Measurements from ENCODE around the gene SLC23A3.
"Not testable (repeated sequence)": the region's sequence is repeated elsewhere in the genome, so short reads cannot be mapped to it uniquely, and the experiment has no call there.

Gene SLC23A3

DNA sequence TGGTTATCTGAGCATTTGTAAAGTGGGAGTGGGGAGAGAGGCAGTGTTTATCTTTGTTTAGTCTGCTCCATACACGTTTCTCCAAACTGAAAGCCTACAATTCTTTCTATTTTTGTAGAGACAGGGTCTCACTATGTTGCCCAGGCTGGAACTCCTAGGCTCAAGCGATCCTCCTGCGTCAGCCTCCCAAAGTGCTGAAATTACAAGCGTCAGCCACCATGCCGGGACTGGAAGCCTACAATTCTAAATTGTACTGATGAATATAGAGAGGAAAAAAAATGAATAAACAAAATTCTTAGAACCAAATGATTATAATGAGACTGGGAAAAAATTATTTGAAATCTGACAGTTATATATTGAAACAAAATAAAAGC lies 35.3 kb upstream of the SLC23A3 start:
- FAIRE-seq (no peak), DNase-seq (ENCODE audit: insufficient read length, low spot score) (no peak)

DNA sequence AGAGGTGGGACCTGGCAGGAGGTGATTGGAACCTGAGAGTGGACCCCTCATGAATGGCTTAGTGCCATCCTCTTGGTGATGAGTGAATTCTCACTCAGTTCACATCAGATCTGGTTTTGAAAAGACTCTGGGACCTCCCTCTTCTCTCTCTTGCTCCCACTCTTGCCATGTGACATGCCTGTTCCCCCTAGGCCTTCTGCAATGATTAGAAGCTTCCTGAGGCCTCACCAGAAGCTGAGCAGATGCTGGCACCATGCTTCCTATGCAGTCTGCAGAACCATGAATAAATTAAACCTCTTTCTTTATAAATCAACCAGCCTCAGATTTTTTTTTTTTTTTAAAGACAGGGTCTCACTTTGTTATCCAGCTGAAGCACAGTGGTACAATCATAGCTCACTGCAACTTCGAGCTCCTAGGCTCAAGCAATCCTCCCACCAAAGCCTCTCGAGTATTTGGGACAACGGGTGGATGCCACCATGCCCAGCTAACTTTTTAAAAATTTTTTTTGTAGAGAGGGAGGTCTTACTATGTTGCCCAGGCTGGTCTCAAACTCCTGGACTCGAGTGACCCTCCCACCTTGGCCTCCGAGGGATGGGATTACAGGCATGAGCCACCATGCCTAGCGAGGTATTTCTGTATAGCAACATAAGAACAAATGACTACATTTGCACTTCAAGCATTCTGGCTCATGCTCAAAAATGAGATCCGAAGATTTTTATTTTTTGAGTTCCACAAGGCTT lies 34.8 kb upstream of the SLC23A3 start:
- FAIRE-seq (no peak), DNase-seq (ENCODE audit: insufficient read length, low spot score) (no peak)

DNA sequence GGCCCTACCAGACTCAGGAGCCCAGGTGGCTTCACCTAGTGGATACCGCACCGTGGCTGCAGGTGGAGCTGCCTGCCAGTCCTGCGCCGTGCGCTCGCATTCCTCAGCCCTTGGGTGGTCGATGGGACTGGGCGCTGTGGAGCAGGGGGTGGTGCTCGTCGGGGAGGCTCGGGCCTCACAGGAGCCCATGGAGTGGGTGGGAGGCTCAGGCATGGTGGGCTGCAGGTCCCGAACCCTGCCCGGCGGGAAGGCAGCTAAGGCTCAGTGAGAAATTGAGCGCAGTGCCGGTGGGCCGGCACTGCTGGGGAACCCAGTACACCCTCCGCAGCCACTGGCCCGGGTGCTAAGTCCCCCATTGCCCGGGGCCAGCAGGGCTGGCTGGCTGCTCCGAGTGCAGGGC lies 31.5 kb upstream of the SLC23A3 start:
- DNase-seq (ENCODE audit: insufficient read length, low spot score); FAIRE-seq: not testable (repeated sequence)

DNA sequence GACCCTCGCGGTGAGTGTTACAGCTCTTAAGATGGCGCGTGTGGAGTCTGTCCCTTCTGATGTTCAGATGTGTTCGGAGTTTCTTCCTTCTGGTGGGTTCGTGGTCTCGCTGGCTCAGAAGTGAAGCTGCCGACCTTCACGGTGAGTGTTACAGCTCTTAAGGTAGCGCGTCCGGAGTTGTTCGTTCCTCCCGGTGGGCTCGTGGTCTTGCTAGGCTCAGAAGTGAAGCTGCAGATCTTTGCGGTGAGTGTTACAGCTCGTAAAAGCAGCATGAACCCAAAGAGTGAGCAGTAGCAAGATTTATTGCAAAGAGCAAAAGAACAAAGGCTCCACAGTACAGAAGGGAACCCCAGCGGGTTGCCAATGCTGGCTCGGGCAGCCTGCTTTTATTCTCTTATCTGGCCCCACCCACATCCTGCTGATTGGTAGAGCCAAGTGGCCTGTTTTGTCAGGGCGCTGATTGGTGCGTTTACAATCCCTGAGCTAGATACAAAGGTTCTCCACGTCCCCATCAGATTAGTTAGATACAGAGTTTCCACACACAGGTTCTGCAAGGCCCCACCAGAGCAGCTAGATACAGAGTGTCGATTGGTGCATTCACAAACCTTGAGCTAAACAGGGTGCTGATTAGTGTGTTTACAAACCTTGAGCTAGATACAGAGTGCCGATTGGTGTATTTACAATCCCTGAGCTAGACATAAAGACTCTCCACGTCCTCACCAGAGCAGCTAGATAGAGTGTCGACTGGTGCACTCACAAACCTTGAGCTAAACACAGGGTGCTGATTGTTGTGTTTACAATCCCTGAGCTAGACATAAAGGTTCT lies 30.9 kb upstream of the SLC23A3 start:
- not testable (repeated sequence) for DNase-seq (ENCODE audit: insufficient read length, low spot score); FAIRE-seq

DNA sequence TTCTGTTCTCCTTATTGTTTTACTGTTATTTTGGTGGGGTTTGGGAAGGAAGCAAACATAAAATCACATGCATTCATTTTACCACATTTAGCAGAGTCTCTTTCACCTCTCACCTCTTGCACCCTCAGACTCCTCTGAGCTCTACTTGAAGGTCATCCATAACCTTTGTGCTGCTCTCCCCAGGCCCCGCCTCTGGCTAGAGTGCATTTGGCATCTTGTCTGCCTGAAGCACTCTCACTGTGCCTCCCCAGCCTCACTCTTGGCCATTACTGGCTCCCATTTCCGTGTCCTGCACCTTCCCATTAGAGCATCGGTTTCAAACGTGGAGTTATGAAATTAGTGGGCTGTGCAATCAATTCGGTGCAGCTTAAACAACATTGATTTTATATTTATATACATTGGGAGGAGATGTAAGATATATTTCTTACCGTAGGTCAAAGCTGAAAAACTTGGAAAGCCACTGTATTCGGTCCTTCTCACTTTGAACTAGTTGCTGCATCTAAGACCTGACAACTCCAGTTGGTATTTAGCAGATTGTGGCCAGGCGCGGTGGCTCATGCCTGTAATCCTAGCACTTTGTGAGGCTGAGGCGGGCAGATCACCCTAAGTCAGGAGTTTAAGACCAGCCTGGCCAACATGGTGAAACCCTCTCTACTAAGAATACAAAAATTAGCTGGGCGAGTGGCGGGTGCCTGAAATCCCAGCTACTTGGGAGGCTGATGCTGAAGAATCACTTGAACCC lies 29.8 kb upstream of the SLC23A3 start:
- DNase-seq (ENCODE audit: insufficient read length, low spot score) (no peak), FAIRE-seq (no peak)

DNA sequence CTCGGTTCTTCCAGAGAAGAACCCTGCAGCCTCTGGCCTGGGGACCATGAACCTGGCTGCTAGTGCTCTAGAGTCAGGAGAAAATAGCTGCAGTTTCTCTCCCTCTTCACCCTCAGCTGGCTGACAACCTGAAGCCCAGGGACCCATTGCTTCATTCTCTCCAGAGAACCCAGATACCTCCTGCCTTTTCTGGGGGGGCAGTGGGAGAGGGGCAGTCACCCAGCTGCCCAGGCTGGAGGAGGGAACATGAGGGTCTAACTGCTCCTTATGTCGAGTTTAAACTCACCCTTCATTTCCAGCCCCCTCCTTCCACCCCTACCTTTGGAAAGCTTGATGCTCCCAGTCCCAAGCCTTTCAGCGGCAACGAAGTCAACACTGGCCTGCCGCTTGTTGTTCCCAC lies 29.1 kb upstream of the SLC23A3 start:
- no peak for DNase-seq (ENCODE audit: insufficient read length, low spot score)
- no peak for FAIRE-seq

DNA sequence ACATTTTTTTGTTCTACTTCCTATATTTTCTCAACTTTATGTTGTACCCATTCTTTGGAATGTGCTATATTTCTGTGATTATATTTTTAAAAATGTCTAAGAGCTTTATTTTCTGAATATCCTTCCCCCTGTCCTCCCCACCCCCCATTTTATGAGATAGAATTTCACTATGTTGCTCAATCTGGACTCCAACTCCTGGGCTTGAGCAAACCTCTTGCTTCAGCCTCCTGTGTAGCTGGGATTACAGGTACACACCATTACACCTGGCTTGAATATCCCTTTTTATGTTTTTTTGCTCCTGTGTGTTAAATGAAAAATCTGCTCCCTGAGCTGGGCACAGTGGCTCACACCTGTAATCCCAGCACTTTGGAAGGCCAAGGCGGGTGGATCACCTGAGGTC lies 27.6 kb upstream of the SLC23A3 start:
- DNase-seq (ENCODE audit: insufficient read length, low spot score) (no peak), FAIRE-seq (no peak)

DNA sequence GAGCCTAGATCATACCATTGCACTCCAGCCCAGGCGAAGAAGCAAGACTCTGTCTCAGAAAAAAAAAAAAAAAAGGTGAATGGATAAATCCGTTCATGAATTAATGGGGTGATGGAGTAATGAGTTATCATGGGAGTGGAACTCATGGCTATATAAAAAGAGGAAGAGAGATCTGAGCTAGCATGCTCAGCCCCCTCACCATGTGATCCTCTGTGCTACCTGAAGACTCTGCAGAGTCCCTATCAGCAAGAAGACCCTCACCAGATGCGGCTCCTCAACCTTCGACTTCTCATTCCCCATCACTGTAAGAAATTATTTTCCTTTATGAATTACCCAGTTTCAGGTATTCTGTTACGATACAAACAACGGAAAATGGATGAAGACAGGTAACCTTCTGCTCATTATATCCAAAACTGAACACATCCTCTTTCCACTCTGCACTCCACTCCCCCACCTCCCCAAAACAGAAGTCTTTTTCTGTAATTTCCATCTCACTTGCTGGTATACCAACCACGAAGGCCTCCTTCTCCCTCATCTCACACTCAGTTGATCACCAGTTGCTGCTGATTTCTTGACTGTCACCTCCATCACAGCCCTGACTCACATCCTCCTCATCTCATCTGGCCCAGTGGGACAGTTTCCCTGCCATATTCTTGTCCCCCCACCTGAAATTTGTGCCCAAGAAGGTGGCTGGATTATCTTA lies 17.1 kb upstream of the SLC23A3 start:
- no peak for FAIRE-seq
- DNase-seq (ENCODE audit: insufficient read length, low spot score) = no peak

DNA sequence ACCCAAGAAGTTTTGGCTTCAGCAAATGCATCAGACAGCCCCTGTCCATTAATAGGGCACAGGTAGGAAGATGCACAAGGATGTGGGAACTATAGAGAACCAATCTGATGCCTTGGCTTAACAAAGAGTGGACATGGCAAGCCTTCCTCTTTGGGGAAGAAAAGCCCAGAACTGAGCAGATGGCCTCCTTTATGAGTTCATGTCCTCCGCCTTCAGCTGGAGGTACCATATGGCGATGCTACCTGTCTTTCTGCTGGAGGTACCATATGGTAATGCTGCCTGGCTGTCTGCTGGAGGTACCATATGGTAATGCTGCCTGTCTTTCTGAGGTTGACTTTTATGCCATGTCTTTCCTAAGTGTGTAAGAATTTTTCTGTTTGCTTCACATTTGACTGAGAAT lies 14.3 kb upstream of the SLC23A3 start:
- FAIRE-seq (no peak), DNase-seq (ENCODE audit: insufficient read length, low spot score) (no peak)

DNA sequence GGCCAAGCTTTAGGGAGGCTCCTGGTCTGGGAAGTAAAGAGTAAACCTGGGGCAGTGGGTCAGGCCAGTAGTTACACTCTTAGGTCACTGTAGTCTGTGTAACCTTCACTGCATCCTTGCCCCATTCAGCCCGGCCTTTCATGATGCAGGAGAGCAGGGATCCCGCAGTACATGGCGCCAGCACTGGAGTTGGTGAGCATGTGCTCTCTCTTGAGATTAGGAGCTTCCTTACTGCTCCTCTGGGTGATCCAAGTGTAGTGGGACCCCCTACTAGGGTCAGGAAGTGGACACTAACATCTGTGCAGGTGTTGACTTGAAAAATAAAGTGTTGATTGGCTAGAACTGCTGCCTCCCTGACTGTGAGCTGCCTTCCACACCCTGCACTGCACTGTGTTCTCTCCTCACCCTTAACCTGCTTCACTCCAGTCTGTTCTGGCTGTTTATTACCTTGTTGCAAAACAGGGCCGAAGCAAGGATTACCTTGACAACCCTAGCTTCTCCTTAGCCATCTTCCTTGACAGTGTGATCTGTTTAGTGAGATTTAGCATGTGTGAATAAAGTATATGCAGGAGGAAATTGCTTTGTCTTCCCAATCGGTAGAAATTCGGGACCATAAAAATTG lies 13.4 kb upstream of the SLC23A3 start:
- DNase-seq (ENCODE audit: insufficient read length, low spot score) (no peak), FAIRE-seq (no peak)

DNA sequence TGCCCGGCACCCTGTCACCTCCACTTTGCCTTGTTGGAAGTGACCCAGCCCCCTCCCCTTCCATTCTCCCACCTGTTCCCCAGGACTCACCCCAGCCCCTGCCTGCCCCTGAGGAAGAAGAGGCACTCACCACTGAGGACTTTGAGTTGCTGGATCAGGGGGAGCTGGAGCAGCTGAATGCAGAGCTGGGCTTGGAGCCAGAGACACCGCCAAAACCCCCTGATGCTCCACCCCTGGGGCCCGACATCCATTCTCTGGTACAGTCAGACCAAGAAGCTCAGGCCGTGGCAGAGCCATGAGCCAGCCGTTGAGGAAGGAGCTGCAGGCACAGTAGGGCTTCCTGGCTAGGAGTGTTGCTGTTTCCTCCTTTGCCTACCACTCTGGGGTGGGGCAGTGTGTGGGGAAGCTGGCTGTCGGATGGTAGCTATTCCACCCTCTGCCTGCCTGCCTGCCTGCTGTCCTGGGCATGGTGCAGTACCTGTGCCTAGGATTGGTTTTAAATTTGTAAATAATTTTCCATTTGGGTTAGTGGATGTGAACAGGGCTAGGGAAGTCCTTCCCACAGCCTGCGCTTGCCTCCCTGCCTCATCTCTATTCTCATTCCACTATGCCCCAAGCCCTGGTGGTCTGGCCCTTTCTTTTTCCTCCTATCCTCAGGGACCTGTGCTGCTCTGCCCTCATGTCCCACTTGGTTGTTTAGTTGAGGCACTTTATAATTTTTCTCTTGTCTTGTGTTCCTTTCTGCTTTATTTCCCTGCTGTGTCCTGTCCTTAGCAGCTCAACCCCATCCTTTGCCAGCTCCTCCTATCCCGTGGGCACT lies 12.7 kb upstream of the SLC23A3 start:
- FAIRE-seq (no peak), DNase-seq (ENCODE audit: insufficient read length, low spot score) (no peak)

DNA sequence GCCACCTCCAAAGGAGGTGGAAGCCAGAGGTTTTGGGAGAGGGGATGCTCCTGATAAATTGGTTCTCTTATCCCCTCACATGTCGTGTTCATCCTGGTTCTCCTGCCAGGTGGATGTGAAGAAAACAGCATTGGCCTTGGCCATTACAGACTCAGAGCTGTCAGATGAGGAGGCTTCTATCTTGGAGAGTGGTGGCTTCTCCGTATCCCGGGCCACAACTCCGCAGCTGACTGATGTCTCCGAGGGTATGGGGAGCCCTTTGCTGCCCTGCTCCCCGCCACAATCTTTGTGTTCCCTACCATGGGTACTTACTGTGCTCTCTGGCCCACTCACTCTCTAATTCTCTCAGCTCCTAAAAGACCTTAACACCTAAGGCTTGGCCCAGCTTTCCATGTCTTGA lies 11.7 kb upstream of the SLC23A3 start:
- DNase-seq (ENCODE audit: insufficient read length, low spot score) = no peak
- FAIRE-seq = no peak

DNA sequence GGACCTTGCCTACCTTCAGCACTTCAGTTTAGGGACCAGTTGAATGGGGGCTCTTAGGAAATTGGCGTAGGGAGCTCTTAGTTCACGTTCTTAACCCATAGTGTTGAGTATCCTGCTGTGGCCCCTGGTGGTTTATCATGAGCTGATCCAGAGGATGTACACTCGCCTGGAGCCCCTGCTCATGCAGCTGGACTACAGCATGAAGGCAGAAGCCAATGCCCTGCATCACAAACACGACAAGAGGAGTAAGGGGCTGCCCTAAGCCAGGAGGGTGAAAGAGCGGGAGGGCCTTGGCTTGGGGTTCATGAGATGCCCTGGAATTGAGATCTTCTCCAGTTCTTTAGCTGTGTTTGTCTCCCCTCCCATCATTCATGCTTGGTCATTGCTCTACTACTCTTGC lies 11.1 kb upstream of the SLC23A3 start:
- no peak for FAIRE-seq
- DNase-seq (ENCODE audit: insufficient read length, low spot score) = no peak

DNA sequence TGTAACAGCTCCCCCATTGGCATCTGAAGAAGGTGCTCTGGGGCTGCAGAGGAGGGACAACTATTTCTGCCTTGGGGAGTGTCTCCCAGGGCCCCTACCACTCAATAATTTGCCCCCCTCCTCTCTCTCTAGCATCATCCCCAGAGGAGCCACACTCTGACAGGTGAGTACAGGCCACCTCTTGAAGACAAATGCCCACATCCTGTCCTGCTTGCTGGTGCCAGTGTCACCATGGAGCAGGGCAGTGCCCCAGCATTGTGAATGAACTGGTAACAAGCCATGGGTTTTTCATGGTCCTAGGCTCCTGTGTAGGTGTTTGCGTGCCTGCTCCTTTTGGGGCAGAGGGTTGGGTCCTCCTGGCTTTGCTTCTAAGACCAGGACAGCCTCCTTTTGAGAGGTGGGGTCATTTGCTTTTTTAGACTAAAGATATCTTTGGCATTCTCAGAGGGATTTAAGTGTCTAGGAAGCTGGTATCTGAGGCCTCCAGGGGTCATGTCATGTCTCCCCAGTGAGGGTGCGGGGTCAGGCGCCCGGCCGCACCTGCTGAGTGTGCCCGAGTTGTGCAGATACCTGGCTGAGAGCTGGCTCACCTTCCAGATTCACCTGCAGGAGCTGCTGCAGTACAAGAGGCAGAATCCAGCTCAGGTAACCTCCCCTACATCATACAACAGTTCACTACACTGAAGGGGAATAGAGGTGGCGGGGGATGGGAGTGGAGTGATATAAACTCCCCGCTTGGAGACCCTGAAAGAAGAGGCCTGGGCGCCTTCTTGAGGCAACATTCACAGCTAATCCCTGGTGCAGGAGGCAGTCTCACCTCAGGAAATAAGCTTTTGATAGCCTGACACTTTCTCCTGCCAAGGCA lies 10.0 kb upstream of the SLC23A3 start:
- DNase-seq (ENCODE audit: insufficient read length, low spot score) (no peak), FAIRE-seq (no peak)

DNA sequence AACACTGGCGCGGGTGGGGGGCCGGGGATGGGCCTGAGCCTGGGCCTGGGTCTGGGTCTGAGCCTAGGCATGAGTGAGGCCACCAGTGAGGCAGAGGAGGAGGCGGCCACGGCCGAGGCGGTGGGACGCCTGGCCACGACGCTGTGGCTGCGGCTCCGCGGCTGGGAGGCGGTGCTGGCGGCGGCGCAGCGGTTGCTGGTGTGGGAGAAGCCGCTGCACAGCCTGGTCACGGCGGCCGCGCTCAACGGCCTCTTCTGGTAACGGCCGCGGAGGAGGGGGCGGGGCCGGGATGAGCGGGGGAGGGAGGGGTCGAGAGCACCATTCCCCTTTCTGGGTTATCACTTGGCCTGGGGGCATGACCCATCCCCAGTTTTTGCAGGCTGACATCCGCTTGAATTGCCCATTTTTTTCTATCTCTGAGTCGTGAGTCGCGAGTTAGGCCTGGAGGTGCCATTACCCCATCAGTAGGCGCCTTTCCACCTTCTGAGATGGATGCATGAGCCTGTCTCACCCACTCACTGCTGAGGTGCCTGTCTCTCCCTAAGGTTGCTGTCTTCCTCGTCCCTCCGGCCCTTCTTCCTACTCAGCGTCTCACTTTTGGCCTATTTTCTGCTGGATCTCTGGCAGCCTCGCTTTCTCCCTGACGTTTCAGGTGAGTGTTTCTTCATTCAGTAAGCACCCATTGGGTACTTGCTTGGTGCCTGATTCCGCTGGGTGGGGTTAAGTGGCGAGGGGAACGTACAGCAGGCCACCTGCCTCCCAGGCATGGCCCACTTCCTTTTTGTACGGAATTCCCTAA lies 8.7 kb upstream of the SLC23A3 start:
- FAIRE-seq (no peak), DNase-seq (ENCODE audit: insufficient read length, low spot score) (no peak)

DNA sequence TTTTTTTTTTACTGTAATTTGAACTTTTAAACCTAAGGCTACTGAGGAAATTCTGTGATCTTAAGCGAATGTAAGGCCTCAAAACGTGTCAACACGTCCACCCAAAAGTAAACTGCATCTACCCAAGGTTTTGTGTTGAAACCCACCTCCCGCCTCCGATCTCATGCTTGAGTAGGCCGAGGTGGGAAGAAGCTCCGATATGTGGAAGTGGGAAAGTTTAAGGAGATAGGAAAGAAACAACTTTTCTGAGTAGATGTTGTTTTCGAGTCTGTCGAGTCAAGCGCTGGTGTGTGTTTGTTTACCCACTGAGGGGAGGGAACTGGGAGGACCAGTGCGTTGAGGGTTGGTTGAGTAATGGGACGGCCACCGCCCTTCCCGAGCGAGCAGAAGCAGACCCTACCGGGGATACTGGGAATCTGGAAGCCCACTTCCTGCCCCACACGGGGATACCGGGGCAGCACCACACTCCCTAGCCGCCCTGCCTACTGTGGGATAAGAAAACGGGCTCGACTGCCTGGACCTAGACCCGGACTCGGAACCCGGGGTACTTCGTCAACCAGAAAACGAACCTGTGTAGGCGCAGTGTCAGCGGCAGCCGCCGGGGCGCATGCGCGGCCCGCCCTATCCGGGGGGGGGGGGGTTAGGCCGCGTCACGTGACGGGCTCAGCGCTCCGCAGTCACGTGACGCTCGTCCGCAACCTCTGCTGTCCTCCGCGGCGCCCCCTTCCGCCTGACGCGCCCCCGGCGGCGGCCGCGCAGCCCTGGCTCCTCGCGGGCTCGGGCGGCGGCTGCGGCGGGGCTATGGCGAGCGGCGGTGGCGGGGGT lies 7.9 kb upstream of the SLC23A3 start, which contains the start of gene RETREG2:
TSS of gene RETREG2 (plus strand) at position 724 of the 825 bp plus-strand sequence. CDS start at position 802, 78 bp downstream.
- peak; percentile 95 for FAIRE-seq
- peak; percentile 96 for DNase-seq (ENCODE audit: insufficient read length, low spot score)
